Right lobe of liver (tissue), 6 donors: ENCODE results near the gene ONECUT1. TPM values are rescaled to one million over a fixed set of nuclear protein-coding genes. Genes with fewer than 3 reads are reported as not detected.
A peak's percentile ranks its signal among the peaks of the same experiment; 100 is the strongest.

Experiments
- ATAC-seq, 4 donors: fragments of 200-7000 bp; cut with Tn5 transposase; one replicate each; pipeline ENCODE4 v1.9.1; 2020; ENCODE audit warnings: mild to moderate bottlenecking in 4 of 4, moderate library complexity in 4 of 4
- DNase-seq, 3 donors: peaks; one replicate each; pipeline ENCODE4 v3.0.0-alpha.2; 2020
- H3K27ac ChIP-seq, 3 donors: fragments of 200-600 bp; one replicate each; pipeline ENCODE4 v1.8.0; 2022
- H3K27me3 ChIP-seq, 2 donors: fragments of 200-600 bp; one replicate each; pipeline ENCODE4 v1.8.0; 2022
- H3K36me3 ChIP-seq, 4 donors: fragments of 200-600 bp; sonication (generic) in 1 of 4; one replicate each; pipeline versions ENCODE4 v1.5.1 to v1.8.0; 2017 to 2022; ENCODE audit warnings: control low read depth in 1 of 4
- H3K4me1 ChIP-seq, 4 donors: fragments of 200-600 bp; sonication (generic) in 1 of 4; one replicate each; pipeline versions ENCODE4 v1.5.1 to v1.8.0; 2017 to 2022; ENCODE audit warnings: control low read depth in 1 of 4
- H3K4me3 ChIP-seq, 3 donors: fragments of 200-600 bp; one replicate each; pipeline ENCODE4 v1.8.0; 2022
- H3K9me3 ChIP-seq, 4 donors: fragments of 200-600 bp; sonication (generic) in 1 of 4; one replicate each; pipeline versions ENCODE4 v1.5.1 to v1.8.0; 2017 to 2022; ENCODE audit warnings: control low read depth in 1 of 4
- POLR2A ChIP-seq: fragments of 450-650 bp; IDR thresholded peaks from one replicate; pipeline ENCODE4 v1.6.1; 2017; ENCODE audit warnings: antibody characterized with exemption, mild to moderate bottlenecking
- WGBS: methylation state at CpG from one replicate; pipeline ENCODE4 v1.1.6; 2018; ENCODE audit warnings: low coverage, low lambda C conversion rate; ENCODE audit not compliant: insufficient coverage; ENCODE audit errors: missing lambda C conversion rate; 5-methylcytosine and 5-hydroxymethylcytosine counted together
- intact Hi-C, 2 donors: fragments of 100-400 bp; cut with DNase I; formaldehyde crosslinking; loops; one replicate each; pipeline versions ENCODE4 v1.11.2 to v1.14.1; 2022
- total RNA-seq, 6 experiments: library from RNA; depleted of rRNA in 2 of 6; stranded (reverse); fragments of >200 nt in 2 of 6; fragmentation: NEBNext Ultra II Directional in 3 of 6; extraction: Animal tissue kit (Norgen Biotek cat#: 25700) in 3 of 6; gene quantifications; one replicate each; pipeline versions ENCODE4 v1.1.0 to v1.2.4, GENCODE V29; 2016 to 2023
- TF ChIP-seq, protein P1 (sequence below), 4 donors: fragments of 200-600 bp in 3 of 4; fragments of 450-650 bp in 1 of 4; IDR thresholded peaks; one replicate each; pipeline versions ENCODE4 v1.5.1 to v1.8.0; 2016 to 2022; ENCODE audit warnings: antibody characterized with exemption in 4 of 4, mild to moderate bottlenecking in 2 of 4
- donor health status: DM: no; HTN: yes; CAD: no.
- donor health status: DM: no; HTN: no; CAD: no.
- donor health status: DM: no; HTN: no; CAD: no.
- donor health status: DM: no; HTN: yes; CAD: no.
- donor health status: DM: no; HTN: yes; CAD: no.

ONECUT1 gene
- total RNA-seq, 6 experiments from 2014 or later = 41.3 to 58.2 (median 52.5) TPM

DNA sequence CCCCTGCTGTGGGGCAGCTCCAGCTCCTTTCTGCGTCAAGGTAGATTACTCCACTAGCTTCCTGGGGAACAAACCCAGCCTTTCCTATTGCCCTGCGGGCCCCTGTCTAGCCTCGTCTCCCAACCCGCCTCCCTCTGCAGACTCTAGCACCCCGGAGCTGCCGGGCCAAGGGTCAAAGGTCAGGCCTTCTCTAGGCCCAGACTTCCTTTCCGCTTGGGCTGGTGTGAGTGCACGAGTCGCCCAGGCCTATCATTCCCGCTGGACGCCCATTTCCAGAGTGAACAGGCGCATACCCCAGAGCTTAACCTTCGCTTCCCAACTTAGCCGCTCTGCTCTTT, 11.6 kb upstream of the ONECUT1 start:
- no peak for DNase-seq
- no peak for TF ChIP-seq POLR2A
- TF ChIP-seq, protein P1, sequence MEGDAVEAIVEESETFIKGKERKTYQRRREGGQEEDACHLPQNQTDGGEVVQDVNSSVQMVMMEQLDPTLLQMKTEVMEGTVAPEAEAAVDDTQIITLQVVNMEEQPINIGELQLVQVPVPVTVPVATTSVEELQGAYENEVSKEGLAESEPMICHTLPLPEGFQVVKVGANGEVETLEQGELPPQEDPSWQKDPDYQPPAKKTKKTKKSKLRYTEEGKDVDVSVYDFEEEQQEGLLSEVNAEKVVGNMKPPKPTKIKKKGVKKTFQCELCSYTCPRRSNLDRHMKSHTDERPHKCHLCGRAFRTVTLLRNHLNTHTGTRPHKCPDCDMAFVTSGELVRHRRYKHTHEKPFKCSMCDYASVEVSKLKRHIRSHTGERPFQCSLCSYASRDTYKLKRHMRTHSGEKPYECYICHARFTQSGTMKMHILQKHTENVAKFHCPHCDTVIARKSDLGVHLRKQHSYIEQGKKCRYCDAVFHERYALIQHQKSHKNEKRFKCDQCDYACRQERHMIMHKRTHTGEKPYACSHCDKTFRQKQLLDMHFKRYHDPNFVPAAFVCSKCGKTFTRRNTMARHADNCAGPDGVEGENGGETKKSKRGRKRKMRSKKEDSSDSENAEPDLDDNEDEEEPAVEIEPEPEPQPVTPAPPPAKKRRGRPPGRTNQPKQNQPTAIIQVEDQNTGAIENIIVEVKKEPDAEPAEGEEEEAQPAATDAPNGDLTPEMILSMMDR (IDR thresholded peaks at IDR 0.05) = no peak
- H3K27me3 ChIP-seq = no peaks in the 10 kb centered on the region
- no peaks in the 10 kb centered on the region for H3K9me3 ChIP-seq
- intact Hi-C loops = no loop called here
- no peak overlapping the region for H3K4me3 ChIP-seq
- H3K36me3 ChIP-seq = no peaks in the 10 kb centered on the region
- 32% methylated on average over 10 of the region's 14 CpGs for WGBS
- ATAC-seq = no peak
- H3K4me1 ChIP-seq = peaks cover 0 to 54% (median 18%) of the 10 kb centered on the region in 4 donors
- peak overlapping the region in 2 of 3 donors; percentile 40 to 99 for H3K27ac ChIP-seq

- no peak for DNase-seq
Measured at GRCh38 chr15:52800828-52801747, 11.0 kb upstream of the ONECUT1 start.

DNA sequence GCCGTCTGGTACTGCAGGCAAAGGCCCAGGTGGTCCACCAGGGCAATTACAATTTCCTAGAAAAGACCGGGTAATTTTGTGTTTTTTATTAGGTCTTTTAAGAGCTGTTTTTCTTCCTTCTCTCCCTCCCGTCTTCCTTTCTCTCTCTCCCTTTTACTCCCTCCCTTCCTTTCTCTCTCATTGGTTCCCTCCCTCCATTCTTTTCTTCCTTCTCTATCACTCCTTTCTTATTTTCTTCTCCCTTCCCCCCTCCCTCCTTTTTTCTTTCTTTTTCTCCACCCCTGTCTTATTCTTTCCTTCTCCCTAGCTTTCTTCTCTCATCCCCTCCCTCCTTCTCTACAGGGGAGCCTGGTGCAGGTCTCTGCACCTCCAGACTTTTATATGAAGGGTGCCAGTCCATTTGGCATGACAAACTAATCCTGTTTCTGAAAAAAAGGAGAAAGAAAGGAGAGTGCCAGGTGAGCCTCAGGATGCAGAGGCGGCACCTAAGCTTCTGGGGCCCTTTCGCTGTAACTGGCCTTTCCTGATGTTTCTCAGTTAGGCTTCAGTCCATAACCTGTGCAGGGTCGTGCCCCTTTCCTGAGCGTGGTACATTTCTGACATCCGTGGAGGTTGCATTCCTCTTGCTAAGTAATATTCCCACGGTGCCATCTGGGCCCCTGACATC, 9.1 kb upstream of the ONECUT1 start:
- peaks cover 0 to 55% (median 18%) of the 10 kb centered on the region in 4 donors for H3K4me1 ChIP-seq
- DNase-seq = no peak
- WGBS = 5% methylated on average over 9 of the region's 9 CpGs
- no peaks in the 10 kb centered on the region for H3K9me3 ChIP-seq
- no peaks in the 10 kb centered on the region for H3K27me3 ChIP-seq
- intact Hi-C loops = no loop called here
- peak overlapping the region; percentile 24 to 53 (median 44) for H3K4me3 ChIP-seq
- no peaks in the 10 kb centered on the region for H3K36me3 ChIP-seq
- no peak for ATAC-seq
- TF ChIP-seq, protein P1 (IDR thresholded peaks at IDR 0.05) = no peak
- TF ChIP-seq POLR2A = no peak
- peak overlapping the region; percentile 71 to 99 (median 88) for H3K27ac ChIP-seq

More at GRCh38 chr15:52800828-52801747, 11.0 kb upstream of the ONECUT1 start:
- no peak for ATAC-seq
- intact Hi-C loops = no loop called here
- no peak overlapping the region for H3K4me3 ChIP-seq
- WGBS = 38% methylated on average over 28 of the region's 44 CpGs
- H3K9me3 ChIP-seq = no peaks in the 10 kb centered on the region
- peak overlapping the region in 1 of 3 donors; percentile 99 for H3K27ac ChIP-seq
- peaks cover 0 to 55% (median 18%) of the 10 kb centered on the region in 4 donors for H3K4me1 ChIP-seq
- H3K36me3 ChIP-seq = no peaks in the 10 kb centered on the region
- no peaks in the 10 kb centered on the region for H3K27me3 ChIP-seq
- TF ChIP-seq, protein P1 (IDR thresholded peaks at IDR 0.05) = no peak
- TF ChIP-seq POLR2A = no peak

DNA sequence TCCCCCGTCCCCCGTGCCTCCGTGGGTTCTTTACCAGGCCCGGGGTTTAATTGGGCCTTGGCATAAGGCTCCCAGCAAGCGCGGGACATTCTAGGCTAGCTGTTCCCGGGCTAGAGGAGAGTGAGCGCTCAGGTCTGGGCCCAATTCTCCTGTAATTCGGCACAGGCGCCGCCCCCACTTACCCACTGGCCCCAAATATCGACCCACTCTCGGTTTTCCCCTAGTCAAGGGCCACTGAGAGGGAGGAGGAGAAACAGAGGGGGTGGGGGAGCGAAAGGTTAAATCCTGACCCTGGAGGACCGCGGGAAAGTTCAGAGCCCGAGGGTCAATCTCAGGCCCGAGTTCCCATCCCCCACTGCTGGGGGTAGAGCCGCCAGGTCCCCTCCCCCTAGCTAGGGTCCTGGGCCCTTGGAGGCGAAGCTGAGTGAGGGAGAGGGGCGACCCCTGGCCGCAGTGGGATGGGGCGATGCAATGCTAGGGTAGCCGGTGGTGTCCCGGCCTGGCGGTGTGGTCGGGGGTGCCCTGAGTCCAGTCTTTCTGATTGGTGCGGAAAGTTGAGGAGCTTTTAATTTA, 8.5 kb upstream of the ONECUT1 start:
- ATAC-seq (peak; percentile 67 to 82 (median 78)), DNase-seq (peak; percentile 76 to 93 (median 90))
- intact Hi-C loops = no loop called here
- Histone ChIP-seq H3K36me3 (no peaks in the 10 kb centered on the region), H3K4me1 (peaks cover 0 to 55% (median 18%) of the 10 kb centered on the region in 4 donors), H3K9me3 (no peaks in the 10 kb centered on the region), H3K4me3 (peak overlapping the region; percentile 24 to 53 (median 44)), H3K27ac (peak overlapping the region; percentile 71 to 99 (median 88)), H3K27me3 (no peaks in the 10 kb centered on the region)
- no peak for TF ChIP-seq POLR2A
- TF ChIP-seq, protein P1 (IDR thresholded peaks at IDR 0.05) = peak in 1 of 4 donors; percentile 9
- no CpG with 5 or more reads among the region's 28 CpGs for WGBS
